ENCODE measurements around the gene RANBP6.
"Not testable (repeated sequence)": the region's sequence is repeated elsewhere in the genome, so short reads cannot be mapped to it uniquely, and the experiment has no call there.

The RANBP6 gene

GRCh38 chr9:6015278-6016157 lies at the start of gene RANBP6:
TSS of gene RANBP6 (minus strand) at chr9:6015624. CDS start at chr9:6015607, 17 bp downstream.
- no peak for DNase-seq (ENCODE audit: low read depth)

- DNase-seq (ENCODE audit: low read depth) = not testable (repeated sequence)
Measured at GRCh38 chr9:6063146-6063545, 47.7 kb upstream of the RANBP6 start.

- no peak for DNase-seq (ENCODE audit: low read depth)
Measured at GRCh38 chr9:6055666-6056065, 40.2 kb upstream of the RANBP6 start.

GRCh38 chr9:6055216-6055615 lies 39.8 kb upstream of the RANBP6 start:
- peak; percentile 85 for DNase-seq (ENCODE audit: low read depth)

GRCh38 chr9:6054280-6055099 lies 39.1 kb upstream of the RANBP6 start:
- DNase-seq (ENCODE audit: low read depth) = no peak

- no peak for DNase-seq (ENCODE audit: low read depth)
Measured at GRCh38 chr9:6052293-6052919, 37.0 kb upstream of the RANBP6 start.

GRCh38 chr9:6051511-6051950 lies 36.1 kb upstream of the RANBP6 start:
- no peak for DNase-seq (ENCODE audit: low read depth)

- DNase-seq (ENCODE audit: low read depth) = no peak
Measured at GRCh38 chr9:6049798-6050197, 34.4 kb upstream of the RANBP6 start.

- no peak for DNase-seq (ENCODE audit: low read depth)
Measured at GRCh38 chr9:6048039-6048438, 32.6 kb upstream of the RANBP6 start.

- no peak for DNase-seq (ENCODE audit: low read depth)
Measured at GRCh38 chr9:6047020-6047419, 31.6 kb upstream of the RANBP6 start.

- DNase-seq (ENCODE audit: low read depth) = no peak
Measured at GRCh38 chr9:6045364-6045763, 29.9 kb upstream of the RANBP6 start.

- DNase-seq (ENCODE audit: low read depth) = no peak
Measured at GRCh38 chr9:6040077-6040476, 24.7 kb upstream of the RANBP6 start.

- DNase-seq (ENCODE audit: low read depth) = no peak
Measured at GRCh38 chr9:6036391-6036790, 21.0 kb upstream of the RANBP6 start.

GRCh38 chr9:6034954-6035353 lies 19.5 kb upstream of the RANBP6 start:
- DNase-seq (ENCODE audit: low read depth) = no peak

GRCh38 chr9:6029604-6030274 lies 14.3 kb upstream of the RANBP6 start:
- no peak for DNase-seq (ENCODE audit: low read depth)

GRCh38 chr9:6024035-6024554 lies 8.7 kb upstream of the RANBP6 start:
- no peak for DNase-seq (ENCODE audit: low read depth)

- DNase-seq (ENCODE audit: low read depth) = not testable (repeated sequence)
Measured at GRCh38 chr9:6016975-6017374, 1.6 kb upstream of the RANBP6 start.

- DNase-seq (ENCODE audit: low read depth) = peak; percentile 81
Measured at GRCh38 chr9:6014670-6015270, 654 bp downstream of the RANBP6 start.

- DNase-seq (ENCODE audit: low read depth) = peak; percentile 94
Measured at GRCh38 chr9:6008169-6008979, 7.0 kb downstream of the RANBP6 start.

- DNase-seq (ENCODE audit: low read depth) = no peak
Measured at GRCh38 chr9:6007770-6008168, 7.7 kb downstream of the RANBP6 start.

Measured in non-pigmented ciliary epithelial cell (primary cell).